GM12891 (cell line): ENCODE data around the gene EXOC3.
A peak's percentile ranks its signal among the peaks of the same experiment; 100 is the strongest.

ENCODE experiments used
- DNase-seq: peaks from one replicate; pipeline ENCODE4 v3.0.0; 2011; ENCODE audit warnings: low spot score; ENCODE audit not compliant: insufficient read length
- FAIRE-seq: peaks from 2 replicates; lab custom pipeline; 2011; peaks lifted over from hg19 to GRCh38; lab: Jason Lieb, UNC
- PAX5 ChIP-seq: IDR thresholded peaks from 2 replicates; pipeline ENCODE4 v1.6.1; 2011; ENCODE audit warnings: low read length, moderate library complexity, mild to moderate bottlenecking; ENCODE audit not compliant: insufficient read depth, severe bottlenecking
- POLR2A ChIP-seq: IDR thresholded peaks from 2 replicates; pipeline ENCODE4 v1.6.1; 2011; ENCODE audit warnings: low read depth, low read length, control low read depth
- POLR2AphosphoS5 ChIP-seq: IDR thresholded peaks from 2 replicates; pipeline ENCODE4 v1.6.1; 2011; ENCODE audit warnings: low read depth, low read length, control low read depth
- POU2F2 ChIP-seq: IDR thresholded peaks from 2 replicates; pipeline ENCODE4 v1.6.1; 2011; ENCODE audit warnings: low read depth, mild to moderate bottlenecking, control low read depth, low read length, moderate library complexity
- SPI1 ChIP-seq: IDR thresholded peaks from 2 replicates; pipeline ENCODE4 v1.6.1; 2011; ENCODE audit warnings: low read depth, low read length, control low read depth
- TAF1 ChIP-seq: IDR thresholded peaks from 2 replicates; pipeline ENCODE4 v1.6.1; 2011; ENCODE audit warnings: low read depth, low read length, control low read depth

Gene EXOC3

GRCh38 chr5:446883-447263 lies 3.9 kb downstream of the EXOC3 start:
- no peak for DNase-seq
- FAIRE-seq: no peak
- TF ChIP-seq POLR2A (no peak), POLR2AphosphoS5 (no peak), POU2F2 (no peak), PAX5 (no peak), TAF1 (no peak), SPI1 (no peak)

- TF ChIP-seq POU2F2: no peak
- TF ChIP-seq PAX5: no peak
- no peak for TF ChIP-seq POLR2A
- no peak for TF ChIP-seq SPI1
- DNase-seq (no peak), FAIRE-seq (no peak)
Measured at GRCh38 chr5:447501-447900, 4.5 kb downstream of the EXOC3 start.

- FAIRE-seq: no peak
- TF ChIP-seq POLR2A: no peak
- no peak for TF ChIP-seq POLR2AphosphoS5
- no peak for TF ChIP-seq SPI1
- TF ChIP-seq POU2F2: no peak
- TF ChIP-seq PAX5: no peak
- no peak for TF ChIP-seq TAF1
Measured at GRCh38 chr5:448061-448765, 5.2 kb downstream of the EXOC3 start.

GRCh38 chr5:448766-449090 lies 5.8 kb downstream of the EXOC3 start:
- FAIRE-seq: no peak
- TF ChIP-seq POLR2A: no peak
- no peak for DNase-seq

More at GRCh38 chr5:448061-448765, 5.2 kb downstream of the EXOC3 start:
- DNase-seq: no peak

GRCh38 chr5:449151-449550 lies 6.2 kb downstream of the EXOC3 start:
- no peak for FAIRE-seq
- TF ChIP-seq TAF1: no peak
- TF ChIP-seq POU2F2: no peak
- TF ChIP-seq POLR2AphosphoS5: no peak
- TF ChIP-seq POLR2A: no peak
- no peak for TF ChIP-seq PAX5
- TF ChIP-seq SPI1: no peak
- DNase-seq: no peak

GRCh38 chr5:451587-452458 lies 8.8 kb downstream of the EXOC3 start:
- DNase-seq (no peak), FAIRE-seq (no peak)
- TF ChIP-seq POLR2AphosphoS5 (no peak), SPI1 (no peak), POU2F2 (no peak), TAF1 (no peak), PAX5 (no peak), POLR2A (no peak)

GRCh38 chr5:452978-453710 lies 10.2 kb downstream of the EXOC3 start:
- FAIRE-seq (no peak), DNase-seq (no peak)
- TF ChIP-seq POLR2A: no peak

GRCh38 chr5:453725-454481 lies 10.9 kb downstream of the EXOC3 start:
- TF ChIP-seq POLR2A: no peak
- 0 out of 2 replicates have a peak, but pooled peaks have one; percentile 16 for TF ChIP-seq POLR2AphosphoS5
- FAIRE-seq: no peak
- DNase-seq: no peak

GRCh38 chr5:454936-455335 lies 12.0 kb downstream of the EXOC3 start:
- TF ChIP-seq POU2F2 (no peak), TAF1 (no peak), POLR2AphosphoS5 (no peak), PAX5 (no peak), POLR2A (no peak), SPI1 (no peak)
- DNase-seq (no peak), FAIRE-seq (no peak)

GRCh38 chr5:455806-456205 lies 12.8 kb downstream of the EXOC3 start:
- FAIRE-seq (no peak), DNase-seq (no peak)
- TF ChIP-seq POU2F2: no peak
- no peak for TF ChIP-seq POLR2A
- no peak for TF ChIP-seq SPI1
- TF ChIP-seq POLR2AphosphoS5: no peak
- TF ChIP-seq PAX5: no peak
- TF ChIP-seq TAF1: no peak
